OCI-LY7 (cell line): Measurements from ENCODE around the gene RNPEPL1.

Source experiments
- CTCF ChIP-seq: fragments of 200-600 bp; sonication (generic); conservative IDR thresholded peaks from 2 replicates; pipeline ENCODE4 v1.5.1; 2014; ENCODE audit warnings: mild to moderate bottlenecking, antibody characterized with exemption, low read length, moderate library complexity, mixed read lengths
- EZH2phosphoT487 ChIP-seq: fragments of 200-600 bp; sonication (generic); IDR thresholded peaks from 2 replicates; pipeline ENCODE4 v1.6.1; 2018; ENCODE audit warnings: low read depth, borderline replicate concordance, mild to moderate bottlenecking, mixed run types, antibody characterized with exemption, low read length, moderate library complexity, mixed read lengths

GRCh38 chr2:240602266-240603050 is 34.2 kb downstream of the RNPEPL1 start:
- TF ChIP-seq EZH2phosphoT487 (no peak), CTCF (no peak)
